C4-2B (cell line): ENCODE data around the gene DENR.

Experiments used
- ZFX ChIP-seq: fragments of 450-650 bp; IDR thresholded peaks from 2 replicates; pipeline ENCODE4 v1.6.1; 2017
- TF ChIP-seq, protein P1 (sequence below): fragments of 450-650 bp; conservative IDR thresholded peaks from 2 replicates; pipeline ENCODE4 v1.5.1; 2017; ENCODE audit warnings: mild to moderate bottlenecking

- TF ChIP-seq, protein P1, sequence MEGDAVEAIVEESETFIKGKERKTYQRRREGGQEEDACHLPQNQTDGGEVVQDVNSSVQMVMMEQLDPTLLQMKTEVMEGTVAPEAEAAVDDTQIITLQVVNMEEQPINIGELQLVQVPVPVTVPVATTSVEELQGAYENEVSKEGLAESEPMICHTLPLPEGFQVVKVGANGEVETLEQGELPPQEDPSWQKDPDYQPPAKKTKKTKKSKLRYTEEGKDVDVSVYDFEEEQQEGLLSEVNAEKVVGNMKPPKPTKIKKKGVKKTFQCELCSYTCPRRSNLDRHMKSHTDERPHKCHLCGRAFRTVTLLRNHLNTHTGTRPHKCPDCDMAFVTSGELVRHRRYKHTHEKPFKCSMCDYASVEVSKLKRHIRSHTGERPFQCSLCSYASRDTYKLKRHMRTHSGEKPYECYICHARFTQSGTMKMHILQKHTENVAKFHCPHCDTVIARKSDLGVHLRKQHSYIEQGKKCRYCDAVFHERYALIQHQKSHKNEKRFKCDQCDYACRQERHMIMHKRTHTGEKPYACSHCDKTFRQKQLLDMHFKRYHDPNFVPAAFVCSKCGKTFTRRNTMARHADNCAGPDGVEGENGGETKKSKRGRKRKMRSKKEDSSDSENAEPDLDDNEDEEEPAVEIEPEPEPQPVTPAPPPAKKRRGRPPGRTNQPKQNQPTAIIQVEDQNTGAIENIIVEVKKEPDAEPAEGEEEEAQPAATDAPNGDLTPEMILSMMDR, result no peak
- TF ChIP-seq ZFX, result no peak
Observed at GRCh38 chr12:122743895-122744525, 8.6 kb upstream of the DENR start.
